MM.1S (cell line): ENCODE data around the gene MGA.

ENCODE experiments used
- CTCF ChIP-seq: fragments of 300-600 bp; sonication (generic); IDR thresholded peaks from 2 replicates; pipeline ENCODE4 v1.5.1; 2016; ENCODE audit warnings: antibody characterized with exemption, low read length, mixed read lengths
- EZH2phosphoT487 ChIP-seq: fragments of 300-600 bp; sonication (generic); IDR thresholded peaks from 2 replicates; pipeline ENCODE4 v1.6.1; 2018; ENCODE audit warnings: antibody characterized with exemption, low read length

DNA sequence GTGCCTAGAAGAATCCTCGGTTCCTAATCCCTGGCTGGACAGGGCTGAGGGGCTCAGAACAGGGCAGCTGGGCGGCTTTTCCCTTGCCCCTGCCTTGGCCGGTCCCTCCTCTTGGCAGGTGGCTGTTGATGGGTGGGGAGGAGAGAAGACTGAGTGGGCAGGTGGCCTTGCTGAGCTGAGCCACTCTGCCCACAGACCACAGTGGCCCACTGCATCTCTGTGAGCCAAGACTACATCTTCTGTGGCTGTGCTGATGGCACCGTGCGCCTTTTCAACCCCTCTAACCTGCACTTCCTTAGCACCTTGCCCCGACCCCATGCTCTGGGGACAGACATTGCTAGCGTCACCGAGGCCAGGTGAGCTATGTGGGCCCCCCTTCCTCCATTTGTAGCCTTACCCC is 153.2 kb downstream of the MGA start:
- TF ChIP-seq CTCF (no peak), EZH2phosphoT487 (no peak)
